HepG2 (cell line): ENCODE results near the gene ZNF846. TPM values are rescaled to one million over a fixed set of nuclear protein-coding genes. Genes with fewer than 3 reads are reported as not detected.

Source experiments
- ARHGAP35 ChIP-seq: sonication (generic); formaldehyde crosslinking; IDR thresholded peaks from 2 replicates; pipeline ENCODE4 v1.9.0; 2022; ENCODE audit warnings: mild to moderate bottlenecking, inconsistent platforms, moderate library complexity, missing genetic modification reagents, borderline replicate concordance
- ARID5B ChIP-seq: IDR thresholded peaks from 2 replicates; pipeline ENCODE4 v1.4.0; 2020; ENCODE audit warnings: mild to moderate bottlenecking, missing genetic modification reagents
- ARNT2 ChIP-seq: sonication (generic); formaldehyde crosslinking; IDR thresholded peaks from 2 replicates; pipeline ENCODE4 v1.8.0; 2022; ENCODE audit warnings: mild to moderate bottlenecking, low read depth, missing genetic modification reagents, moderate library complexity
- CREBL2 ChIP-seq: sonication (generic); formaldehyde crosslinking; IDR thresholded peaks from 2 replicates; pipeline ENCODE4 v1.8.1; 2023; ENCODE audit warnings: missing genetic modification reagents, mild to moderate bottlenecking, borderline replicate concordance
- FOXP1 ChIP-seq, 2 experiments: fragments of 450-650 bp in 1 of 2; IDR thresholded peaks; 2 replicates each; pipeline ENCODE4 v1.6.1; 2017 to 2018; ENCODE audit warnings: antibody characterized with exemption in 1 of 2
- GABPB1 ChIP-seq: IDR thresholded peaks from 2 replicates; pipeline ENCODE4 v1.6.1; 2016; ENCODE audit warnings: mild to moderate bottlenecking, missing genetic modification reagents, moderate library complexity, missing compliant biosample characterization
- HMGXB4 ChIP-seq, 2 experiments: sonication (generic) in 1 of 2; formaldehyde crosslinking in 1 of 2; IDR thresholded peaks; 2 replicates each; pipeline versions ENCODE4 v1.4.0 to v1.6.1; 2018 to 2020; ENCODE audit warnings: missing genetic modification reagents in 2 of 2, borderline replicate concordance in 1 of 2, low read depth in 1 of 2, mild to moderate bottlenecking in 1 of 2, missing biosample characterization in 1 of 2
- MIXL1 ChIP-seq: IDR thresholded peaks from 2 replicates; pipeline ENCODE4 v1.6.1; 2016
- MLXIP ChIP-seq: sonication (generic); formaldehyde crosslinking; IDR thresholded peaks from 2 replicates; pipeline ENCODE4 v1.9.0; 2021; ENCODE audit warnings: missing genetic modification reagents, borderline replicate concordance
- PCBP2 ChIP-seq: fragments of 200-400 bp; formaldehyde crosslinking; optimal IDR thresholded peaks from 2 replicates; pipeline ENCODE3; 2018; ENCODE audit warnings: low read length, low read depth; ENCODE audit not compliant: poor library complexity, severe bottlenecking
- SOX6 ChIP-seq, 2 experiments: fragments of 450-650 bp in 1 of 2; sonication (generic) in 1 of 2; formaldehyde crosslinking in 1 of 2; IDR thresholded peaks; 2 replicates each; pipeline versions ENCODE4 v1.4.0 to v1.6.1; 2017 to 2020; ENCODE audit warnings: antibody characterized with exemption in 1 of 2, mild to moderate bottlenecking in 1 of 2, missing genetic modification reagents in 1 of 2
- ZBTB20 ChIP-seq: sonication (generic); formaldehyde crosslinking; IDR thresholded peaks from 2 replicates; pipeline ENCODE4 v1.8.1; 2023; ENCODE audit warnings: missing genetic modification reagents, low read depth, mild to moderate bottlenecking, borderline replicate concordance
- ZNF292 ChIP-seq: sonication (generic); formaldehyde crosslinking; IDR thresholded peaks from 2 replicates; pipeline ENCODE4 v1.8.1; 2022; ENCODE audit warnings: mild to moderate bottlenecking, low read depth, missing genetic modification reagents, borderline replicate concordance
- ZNF605 ChIP-seq: sonication (generic); formaldehyde crosslinking; IDR thresholded peaks from 2 replicates; pipeline ENCODE4 v1.8.0; 2022; ENCODE audit warnings: mild to moderate bottlenecking, missing genetic modification reagents
- ZNF607 ChIP-seq: sonication (generic); formaldehyde crosslinking; IDR thresholded peaks from 2 replicates; pipeline ENCODE4 v1.5.1; 2020; ENCODE audit warnings: missing genetic modification reagents, mild to moderate bottlenecking, borderline replicate concordance
- ZNF644 ChIP-seq: IDR thresholded peaks from 2 replicates; pipeline ENCODE4 v1.6.1; 2016; ENCODE audit warnings: low read depth
- ZNF777 ChIP-seq: sonication (generic); formaldehyde crosslinking; IDR thresholded peaks from 2 replicates; pipeline ENCODE4 v1.4.0; 2020; ENCODE audit warnings: missing genetic modification reagents
- ZSCAN29 ChIP-seq: sonication (generic); formaldehyde crosslinking; conservative IDR thresholded peaks from 2 replicates; pipeline ENCODE4 v1.4.0; 2020; ENCODE audit warnings: mild to moderate bottlenecking, missing genetic modification reagents
- polyA plus RNA-seq, 8 experiments: library from polyadenylated mRNA; depleted of rRNA in 3 of 8; stranded (reverse) in 7 of 8; unstranded in 1 of 8; fragments of >200 nt; fragmentation: Illumina TruSeq in 4 of 8; extraction: Trizol in 4 of 8; gene quantifications; 2 replicates each; pipeline versions ENCODE4 v1.2.1 to v1.2.3, GENCODE V29; 2011 to 2016; ENCODE audit warnings: low read depth in 4 of 8, missing spikeins in 1 of 8, mixed read lengths in 1 of 8; ENCODE audit not compliant: insufficient read depth in 1 of 8
- total RNA-seq, 5 experiments: library from RNA; depleted of rRNA; stranded (reverse); fragments of >200 nt; fragmentation: Illumina TruSeq; extraction: Trizol; gene quantifications; 2 replicates each; pipeline ENCODE4 v1.2.3, GENCODE V29; 2016; ENCODE audit warnings: low read depth in 1 of 5

ZNF846 gene
- total and polyA plus RNA-seq, 2 of the 13 experiments (the other 11 are each of a cell fraction or from before 2014, with no cell fraction given): 4.8 to 5.4 TPM

GRCh38 chr19:9785367-9786331 lies 17.1 kb upstream of the ZNF846 start (continued):
- TF ChIP-seq HMGXB4 (CRISPR knock-in tag; IDR thresholded peaks at IDR 0.05; ENCODE audit: borderline replicate concordance in 1 of 2, low read depth in 1 of 2) (0 out of 4 replicates have a peak, but pooled peaks of 1 of the 2 experiments have one; percentile 28), ZNF292 (0 out of 2 replicates have a peak, but pooled peaks have one; percentile 34), MIXL1 (CRISPR knock-in tag) (no peak), ARNT2 (CRISPR knock-in tag) (0 out of 2 replicates have a peak, but pooled peaks have one; percentile 38), PCBP2 (no peak), GABPB1 (peak; percentile 66), FOXP1 (IDR thresholded peaks at IDR 0.05) (no peak), FOXP1 (CRISPR knock-in tag; IDR thresholded peaks at IDR 0.05) (no peak), ARID5B (CRISPR knock-in tag) (peak; percentile 22; the same call in 1 of the 2 replicates), SOX6 (IDR thresholded peaks at IDR 0.05) (no peak), SOX6 (CRISPR knock-in tag; IDR thresholded peaks at IDR 0.05) (peak; percentile 22), ZNF644 (no peak), ZNF607 (CRISPR knock-in tag) (peak; percentile 50; the same call in 1 of the 2 replicates), MLXIP (CRISPR knock-in tag) (no peak), CREBL2 (no peak), ZNF777 (CRISPR knock-in tag) (no peak), ZBTB20 (CRISPR knock-in tag) (peak; percentile 19; the same call in 1 of the 2 replicates), ZNF605 (CRISPR knock-in tag) (peak; percentile 52; the same call in 1 of the 2 replicates), ZSCAN29 (CRISPR knock-in tag) (peak; percentile 68; the same call in 1 of the 2 replicates), ARHGAP35 (CRISPR knock-in tag) (peak; percentile 75; the same call in 1 of the 2 replicates)
